Measurements from ENCODE around the gene RAPGEF4. TPM values are rescaled to one million over a fixed set of nuclear protein-coding genes. Genes with fewer than 3 reads are reported as not detected.

The RAPGEF4 gene
- total and polyA plus RNA-seq, 2 of the 13 experiments (the other 11 are each of a cell fraction or from before 2014, with no cell fraction given), result 0.78 to 0.91 TPM

GRCh38 chr2:172995323-172996244 is 259.9 kb downstream of the RAPGEF4 start (continued):
- TF ChIP-seq CTCF (CRISPR knock-in tag; IDR thresholded peaks at IDR 0.05) (peak; percentile 51), NR2F1 (CRISPR knock-in tag; IDR thresholded peaks at IDR 0.05) (no peak), ZNF607 (CRISPR knock-in tag; IDR thresholded peaks at IDR 0.05; ENCODE audit: borderline replicate concordance) (no peak), NR2F6 (IDR thresholded peaks at IDR 0.05) (no peak), NR2F6 (CRISPR knock-in tag; IDR thresholded peaks at IDR 0.05) (0 out of 2 replicates have a peak, but pooled peaks have one; percentile 6), FOXJ3 (CRISPR knock-in tag; IDR thresholded peaks at IDR 0.05; ENCODE audit: borderline replicate concordance) (no peak), NR1H2 (CRISPR knock-in tag; IDR thresholded peaks at IDR 0.05; ENCODE audit: borderline replicate concordance, low read depth) (no peak), SATB2 (CRISPR knock-in tag; IDR thresholded peaks at IDR 0.05) (no peak), GATAD2A (CRISPR knock-in tag; IDR thresholded peaks at IDR 0.05) (0 out of 2 replicates have a peak, but pooled peaks have one; percentile 41), GPBP1L1 (CRISPR knock-in tag; IDR thresholded peaks at IDR 0.05) (no peak), TBP (CRISPR knock-in tag; IDR thresholded peaks at IDR 0.05) (no peak), FOXP4 (CRISPR knock-in tag; IDR thresholded peaks at IDR 0.05) (0 out of 2 replicates have a peak, but pooled peaks have one; percentile 14), KAT2B (IDR thresholded peaks at IDR 0.05; ENCODE audit: borderline replicate concordance, low read depth, low read length) (no peak), THRA (CRISPR knock-in tag; IDR thresholded peaks at IDR 0.05; ENCODE audit: borderline replicate concordance) (peak; percentile 59; the same call in 1 of the 2 replicates), RFX5 (IDR thresholded peaks at IDR 0.05; ENCODE audit: low read depth, low read length) (no peak), ZNF589 (CRISPR knock-in tag; conservative IDR thresholded peaks at IDR 0.05) (no peak), ZNF770 (CRISPR knock-in tag; IDR thresholded peaks at IDR 0.05) (peak; percentile 45; the same call in 1 of the 2 replicates), RXRB (CRISPR knock-in tag; IDR thresholded peaks at IDR 0.05; ENCODE audit: borderline replicate concordance) (peak; percentile 77; the same call in 1 of the 2 replicates)

All from HepG2 (cell line).